IMR-90 (cell line): ENCODE results near the gene RAPGEF1. TPM values are rescaled to one million over a fixed set of nuclear protein-coding genes. Genes with fewer than 3 reads are reported as not detected.

ENCODE experiments used
- ATAC-seq: fragments of 200-7000 bp; cut with Tn5 transposase; 2 replicates; pipeline ENCODE4 v1.9.1; 2020; ENCODE audit warnings: low read depth, mild to moderate bottlenecking, moderate library complexity
- BruUV-seq: library from RNA; stranded (reverse); fragments of 400-500 nt; replicated peaks from 2 replicates; lab custom pipeline; 2021; lab: Mats Ljungman, UMichigan
- CTCF ChIA-PET: fragments of 300-600 bp; formaldehyde crosslinking; extraction: SDS; loops from one replicate; lab custom pipeline; 2021; ENCODE audit warnings: antibody characterized with exemption; lab: Yijun Ruan, JAX
- POLR2A ChIA-PET: fragments of 300-600 bp; sonication (Branson Sonifier 250); formaldehyde crosslinking; loops from one replicate; lab custom pipeline; 2022; ENCODE audit warnings: antibody characterized with exemption; ENCODE audit not compliant: unreplicated experiment; lab: Charles Lee
- DNase-seq: peaks from one replicate; pipeline ENCODE4 v3.0.0; 2013
- H2AFZ ChIP-seq: replicated peaks from 2 replicates; pipeline ENCODE3; 2013; ENCODE audit warnings: low read length, mild to moderate bottlenecking; ENCODE audit not compliant: poor library complexity
- H2AK5ac ChIP-seq: 2 replicates; pipeline ENCODE4 v1.6.1; 2013; ENCODE audit warnings: low read depth, low read length, inconsistent platforms
- H2AK9ac ChIP-seq: replicated peaks from 2 replicates; pipeline ENCODE3; 2013; ENCODE audit warnings: mild to moderate bottlenecking, low read depth, low read length, moderate library complexity; ENCODE audit not compliant: poor library complexity
- H2BK120ac ChIP-seq: 2 replicates; pipeline ENCODE4 v1.6.1; 2013; ENCODE audit warnings: low read depth, low read length, inconsistent platforms
- H2BK15ac ChIP-seq: 3 replicates; pipeline ENCODE4 v1.6.1; 2013; ENCODE audit warnings: low read depth, low read length, inconsistent platforms
- H2BK20ac ChIP-seq: 2 replicates; pipeline ENCODE4 v1.6.1; 2013; ENCODE audit warnings: low read depth, mild to moderate bottlenecking, inconsistent platforms, low read length, moderate library complexity
- H2BK5ac ChIP-seq: 2 replicates; pipeline ENCODE4 v1.6.1; 2013; ENCODE audit warnings: mild to moderate bottlenecking, low read depth, low read length, inconsistent platforms; ENCODE audit not compliant: poor library complexity, severe bottlenecking
- H3K14ac ChIP-seq: replicated peaks from 2 replicates; pipeline ENCODE4 v1.6.1; 2013; ENCODE audit warnings: low read depth, low read length, inconsistent platforms
- H3K18ac ChIP-seq: 2 replicates; pipeline ENCODE4 v1.6.1; 2013; ENCODE audit warnings: low read depth, low read length, control low read depth
- H3K23ac ChIP-seq: 2 replicates; pipeline ENCODE4 v1.6.1; 2013; ENCODE audit warnings: low read depth, low read length, inconsistent platforms
- H3K27ac ChIP-seq: 2 replicates; pipeline ENCODE4 v1.5.1; 2013; ENCODE audit warnings: mild to moderate bottlenecking, control low read depth, low read length; ENCODE audit not compliant: insufficient read depth
- H3K27me3 ChIP-seq: 2 replicates; pipeline ENCODE4 v1.6.1; 2013; ENCODE audit warnings: low read length; ENCODE audit not compliant: control insufficient read depth, insufficient read depth
- H3K36me3 ChIP-seq: 2 replicates; pipeline ENCODE4 v1.6.1; 2013; ENCODE audit warnings: low read length, mixed read lengths; ENCODE audit not compliant: control insufficient read depth, insufficient read depth
- H3K4ac ChIP-seq: 2 replicates; pipeline ENCODE4 v1.6.1; 2013; ENCODE audit warnings: low read depth, low read length, inconsistent platforms
- H3K4me1 ChIP-seq: 2 replicates; pipeline ENCODE4 v1.6.1; 2013; ENCODE audit warnings: low read length, mixed read lengths; ENCODE audit not compliant: control insufficient read depth, insufficient read depth
- H3K4me2 ChIP-seq: 2 replicates; pipeline ENCODE4 v1.6.1; 2013; ENCODE audit warnings: low read depth, mild to moderate bottlenecking, control low read depth, low read length, moderate library complexity
- H3K4me3 ChIP-seq: 2 replicates; pipeline ENCODE4 v1.5.1; 2013; ENCODE audit warnings: low read depth, mild to moderate bottlenecking, control low read depth, low read length, moderate library complexity; ENCODE audit not compliant: insufficient read depth
- H3K56ac ChIP-seq: 2 replicates; pipeline ENCODE4 v1.6.1; 2013; ENCODE audit warnings: low read length, inconsistent platforms; ENCODE audit not compliant: insufficient read depth; ENCODE audit errors: extremely low read depth
- H3K79me1 ChIP-seq, 2 experiments: 2 replicates each; pipeline ENCODE4 v1.6.1; 2013; ENCODE audit warnings: low read length in 2 of 2, inconsistent platforms in 1 of 2, low read depth in 1 of 2
- H3K9ac ChIP-seq: 2 replicates; pipeline ENCODE4 v1.6.1; 2013; ENCODE audit warnings: low read depth, low read length, control low read depth
- H3K9me1 ChIP-seq: 2 replicates; pipeline ENCODE4 v1.6.1; 2013; ENCODE audit warnings: low read length, inconsistent platforms; ENCODE audit not compliant: insufficient read depth
- H3K9me3 ChIP-seq: 2 replicates; pipeline ENCODE4 v1.6.1; 2013; ENCODE audit warnings: low read length; ENCODE audit not compliant: control insufficient read depth, insufficient read depth
- H4K20me1 ChIP-seq: 2 replicates; pipeline ENCODE4 v1.6.1; 2013; ENCODE audit warnings: low read length, inconsistent platforms; ENCODE audit not compliant: insufficient read depth
- H4K5ac ChIP-seq: 2 replicates; pipeline ENCODE4 v1.6.1; 2013; ENCODE audit warnings: mild to moderate bottlenecking, low read depth, low read length, control low read depth
- H4K8ac ChIP-seq, 2 experiments: 2 replicates each; pipeline ENCODE4 v1.6.1; 2013; ENCODE audit warnings: low read depth in 2 of 2, low read length in 2 of 2, control low read depth in 1 of 2, inconsistent platforms in 1 of 2
- H4K91ac ChIP-seq: 2 replicates; pipeline ENCODE4 v1.6.1; 2013; ENCODE audit warnings: low read depth, low read length, inconsistent platforms; ENCODE audit not compliant: insufficient read depth
- MXI1 ChIP-seq: IDR thresholded peaks from 2 replicates; pipeline ENCODE4 v1.6.1; 2012; ENCODE audit warnings: low read depth, mild to moderate bottlenecking, low read length, moderate library complexity, borderline replicate concordance
- RCOR1 ChIP-seq: IDR thresholded peaks from 2 replicates; pipeline ENCODE4 v1.6.1; 2012; ENCODE audit warnings: mild to moderate bottlenecking, low read length, improper control_type of control experiment; ENCODE audit not compliant: insufficient replicate concordance
- WGBS, 2 experiments: methylation state at CpG; one replicate each; pipeline versions ENCODE4 v1.1.5 to v1.1.7; 2013; ENCODE audit warnings: missing lambda C conversion rate in 2 of 2; ENCODE audit not compliant: insufficient read length in 1 of 2; ENCODE audit errors: extremely low coverage in 2 of 2; 5-methylcytosine and 5-hydroxymethylcytosine counted together
- dilution Hi-C: fragments of 300-500 bp; cut with HindIII; formaldehyde crosslinking; loops from one replicate; pipeline ENCODE4 v1.14.3; 2018; ENCODE audit warnings: low sequenced_read_pairs; ENCODE audit not compliant: unreplicated experiment
- in situ Hi-C: fragments of 300-500 bp; cut with MboI; formaldehyde crosslinking; loops from 3 replicates; pipeline ENCODE4 v1.14.3; 2019; ENCODE audit warnings: low sequenced_read_pairs, inconsistent platforms, mixed read lengths
- intact Hi-C: fragments of 100-400 bp; cut with micrococcal nuclease; formaldehyde crosslinking; loops from 2 replicates; pipeline ENCODE4 v1.10.0; 2022
- polyA plus RNA-seq, 3 experiments: library from polyadenylated mRNA; depleted of rRNA; stranded (reverse); fragments of >200 nt; gene quantifications; 2 replicates each; pipeline ENCODE4 v1.2.3, GENCODE V29; 2012; ENCODE audit warnings: low replicate concordance in 1 of 3
- total RNA-seq: library from RNA; depleted of rRNA; stranded (reverse); fragments of >200 nt; gene quantifications from 2 replicates; pipeline ENCODE4 v1.2.3, GENCODE V29; 2012
- TF ChIP-seq, protein P1 (sequence below): conservative IDR thresholded peaks from 2 replicates; pipeline ENCODE4 v1.5.1; 2012; ENCODE audit warnings: mild to moderate bottlenecking, low read depth, low read length, improper control_type of control experiment

The RAPGEF1 gene
- total and polyA plus RNA-seq, 2 of the 4 experiments (the other 2 are of a cell fraction): 13.1 to 22.3 TPM

DNA sequence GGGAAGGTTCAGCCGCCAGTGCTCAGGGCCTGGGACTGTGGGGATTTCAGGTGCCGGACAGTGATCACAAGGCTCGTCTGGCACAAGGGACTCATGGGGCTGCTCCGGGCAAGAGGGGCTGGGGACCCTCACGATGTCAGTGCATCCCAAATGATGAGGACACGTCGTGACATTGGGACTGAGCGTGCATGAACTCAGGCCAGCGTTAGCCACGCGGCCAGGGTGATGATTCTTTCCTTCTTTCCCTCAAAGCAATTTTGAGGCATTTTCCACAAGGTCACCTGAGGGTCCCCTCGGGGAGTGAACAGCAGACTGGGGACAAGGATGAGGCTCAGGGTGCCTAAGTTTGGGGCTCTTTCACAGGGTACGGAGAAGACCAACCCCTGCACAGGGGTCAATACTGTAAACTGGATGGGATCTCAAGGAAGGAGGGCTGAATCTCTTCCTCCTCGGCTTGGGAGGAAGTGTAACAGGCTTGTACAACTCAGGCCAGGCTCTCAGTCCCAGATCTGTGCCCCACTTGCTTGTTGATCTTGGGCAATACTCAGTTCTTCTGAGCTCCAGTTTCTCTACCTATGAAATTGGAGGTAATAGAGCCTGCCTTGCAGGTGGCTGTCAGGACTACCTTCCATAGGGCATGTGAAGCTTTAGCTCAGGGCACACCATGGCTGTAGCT is 116.1 kb downstream of the RAPGEF1 start:
- Histone ChIP-seq H3K4ac (no peak overlapping the region), H3K4me2 (no peak overlapping the region), H2AK5ac (no peak overlapping the region), H3K9me3 (no peaks in the 10 kb centered on the region), H3K9me1 (peaks cover 34% of the 10 kb centered on the region), H3K4me3 (no peak overlapping the region), H2BK120ac (no peak overlapping the region), H2AFZ (no peak overlapping the region), H2BK20ac (no peak overlapping the region), H3K79me1 (0 out of 4 replicates have a peak, but pooled peaks cover 3 to 11% of the 10 kb centered on the region in 2 experiments), H3K4me1 (peaks cover 15% of the 10 kb centered on the region), H4K8ac (no peak overlapping the region), H3K23ac (no peak overlapping the region), H3K27ac (no peak overlapping the region), H2BK5ac (no peak overlapping the region), H3K27me3 (no peaks in the 10 kb centered on the region), H3K36me3 (peaks cover 49% of the 10 kb centered on the region), H3K18ac (no peak overlapping the region), H3K9ac (no peak overlapping the region), H4K91ac (no peak overlapping the region), H4K5ac (no peak overlapping the region), H3K14ac (no peak overlapping the region), H4K20me1 (0 out of 2 replicates have a peak, but pooled peaks cover 5% of the 10 kb centered on the region), H2AK9ac (no peak overlapping the region), H3K56ac (no peak overlapping the region), H2BK15ac (no peak overlapping the region)
- TF ChIP-seq, protein P1, sequence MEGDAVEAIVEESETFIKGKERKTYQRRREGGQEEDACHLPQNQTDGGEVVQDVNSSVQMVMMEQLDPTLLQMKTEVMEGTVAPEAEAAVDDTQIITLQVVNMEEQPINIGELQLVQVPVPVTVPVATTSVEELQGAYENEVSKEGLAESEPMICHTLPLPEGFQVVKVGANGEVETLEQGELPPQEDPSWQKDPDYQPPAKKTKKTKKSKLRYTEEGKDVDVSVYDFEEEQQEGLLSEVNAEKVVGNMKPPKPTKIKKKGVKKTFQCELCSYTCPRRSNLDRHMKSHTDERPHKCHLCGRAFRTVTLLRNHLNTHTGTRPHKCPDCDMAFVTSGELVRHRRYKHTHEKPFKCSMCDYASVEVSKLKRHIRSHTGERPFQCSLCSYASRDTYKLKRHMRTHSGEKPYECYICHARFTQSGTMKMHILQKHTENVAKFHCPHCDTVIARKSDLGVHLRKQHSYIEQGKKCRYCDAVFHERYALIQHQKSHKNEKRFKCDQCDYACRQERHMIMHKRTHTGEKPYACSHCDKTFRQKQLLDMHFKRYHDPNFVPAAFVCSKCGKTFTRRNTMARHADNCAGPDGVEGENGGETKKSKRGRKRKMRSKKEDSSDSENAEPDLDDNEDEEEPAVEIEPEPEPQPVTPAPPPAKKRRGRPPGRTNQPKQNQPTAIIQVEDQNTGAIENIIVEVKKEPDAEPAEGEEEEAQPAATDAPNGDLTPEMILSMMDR: no peak
- no peak for TF ChIP-seq MXI1
- no peak for TF ChIP-seq RCOR1
- intact Hi-C loops: no loop called here
- ATAC-seq (no peak), DNase-seq (no peak)
- POLR2A ChIA-PET: no interaction called here
- WGBS, 2 experiments: 97% methylated on average over 12 of the region's 14 CpGs; no CpG with 5 or more reads in 1 of the 2 experiments
- CTCF ChIA-PET: no interaction called here
- in situ Hi-C loops: no loop called here
- no TSS peak for BruUV-seq
- dilution Hi-C loops: no loop called here
